ENCODE measurements around the gene FILIP1. TPM values are rescaled to one million over a fixed set of nuclear protein-coding genes. Genes with fewer than 3 reads are reported as not detected.

Gene FILIP1
- total RNA-seq, 4 donors from 2014 or later: 2.2 to 9.3 (median 5.1) TPM

GRCh38 chr6:75393806-75394205 is 99.8 kb downstream of the FILIP1 start:
- intact Hi-C loops (cut with DNase I): no loop called here
- no peaks in the 10 kb centered on the region for H3K9me3 ChIP-seq
- H3K27ac ChIP-seq: no peak overlapping the region
- no peak overlapping the region for H3K4me3 ChIP-seq (replicated peaks in 1 of 3)
- DNase-seq: no peak
- TF ChIP-seq CTCF (IDR thresholded peaks at IDR 0.05) (no peak), POLR2A (IDR thresholded peaks at IDR 0.05) (no peak)
- H3K27me3 ChIP-seq: no peaks in the 10 kb centered on the region
- H3K36me3 ChIP-seq: no peaks in the 10 kb centered on the region
- H3K4me1 ChIP-seq: no peaks in the 10 kb centered on the region

GRCh38 chr6:75391276-75391675 is 102.3 kb downstream of the FILIP1 start:
- WGBS, 2 donors: 84 to 90% methylated on average over 1 of the region's 1 CpG
- no peak for TF ChIP-seq POLR2A (IDR thresholded peaks at IDR 0.05)
- no peak for TF ChIP-seq CTCF (IDR thresholded peaks at IDR 0.05)
- Histone ChIP-seq H3K36me3 (no peaks in the 10 kb centered on the region), H3K4me3 (replicated peaks in 1 of 3) (no peak overlapping the region), H3K27me3 (no peaks in the 10 kb centered on the region), H3K9me3 (no peaks in the 10 kb centered on the region), H3K27ac (no peak overlapping the region), H3K4me1 (no peaks in the 10 kb centered on the region)
- no peak for DNase-seq
- intact Hi-C loops (cut with DNase I): no loop called here

- 85 to 90% methylated on average over 8 of the region's 8 CpGs for WGBS, 2 donors
- no peak overlapping the region for H3K4me3 ChIP-seq (replicated peaks in 1 of 3)
These were observed 107.4 kb downstream of the FILIP1 start for GRCh38 chr6:75386050-75386770.

GRCh38 chr6:75384116-75384515 is 109.5 kb downstream of the FILIP1 start:
- no peak overlapping the region for H3K4me3 ChIP-seq (replicated peaks in 1 of 3)
- no peak for DNase-seq
- intact Hi-C loops (cut with DNase I): no loop called here
- H3K36me3 ChIP-seq: no peaks in the 10 kb centered on the region
- H3K9me3 ChIP-seq: no peaks in the 10 kb centered on the region
- no peaks in the 10 kb centered on the region for H3K27me3 ChIP-seq
- H3K27ac ChIP-seq: no peak overlapping the region
- TF ChIP-seq CTCF (IDR thresholded peaks at IDR 0.05) (no peak), POLR2A (IDR thresholded peaks at IDR 0.05) (no peak)
- peaks cover 0 to 8% of the 10 kb centered on the region in 2 donors for H3K4me1 ChIP-seq

More at GRCh38 chr6:75386050-75386770, 107.4 kb downstream of the FILIP1 start:
- H3K27me3 ChIP-seq: no peaks in the 10 kb centered on the region
- H3K27ac ChIP-seq: no peak overlapping the region
- TF ChIP-seq POLR2A (IDR thresholded peaks at IDR 0.05) (no peak), CTCF (IDR thresholded peaks at IDR 0.05) (no peak)
- intact Hi-C loops (cut with DNase I): no loop called here
- no peak for DNase-seq
- no peaks in the 10 kb centered on the region for H3K36me3 ChIP-seq
- H3K4me1 ChIP-seq: peaks cover 0 to 8% of the 10 kb centered on the region in 2 donors
- H3K9me3 ChIP-seq: no peaks in the 10 kb centered on the region

GRCh38 chr6:75382634-75382900 is 111.0 kb downstream of the FILIP1 start:
- Histone ChIP-seq H3K36me3 (no peaks in the 10 kb centered on the region), H3K4me3 (replicated peaks in 1 of 3) (no peak overlapping the region), H3K4me1 (peaks cover 0 to 8% of the 10 kb centered on the region in 2 donors), H3K27me3 (no peaks in the 10 kb centered on the region), H3K9me3 (no peaks in the 10 kb centered on the region), H3K27ac (no peak overlapping the region)
- WGBS, 2 donors: 46 to 67% methylated on average over 2 of the region's 2 CpGs
- intact Hi-C loops (cut with DNase I): no loop called here
- TF ChIP-seq POLR2A (IDR thresholded peaks at IDR 0.05) (no peak), CTCF (IDR thresholded peaks at IDR 0.05) (no peak)
- no peak for DNase-seq
